Epidermal melanocyte (primary cell): ENCODE data around the gene PCLO.
"Not testable (repeated sequence)": the region's sequence is repeated elsewhere in the genome, so short reads cannot be mapped to it uniquely, and the experiment has no call there.

Experiments used
- DNase-seq: peaks from one replicate; pipeline ENCODE4 v3.0.0; 2011; ENCODE audit warnings: low spot score; ENCODE audit not compliant: insufficient read length

PCLO gene

DNA sequence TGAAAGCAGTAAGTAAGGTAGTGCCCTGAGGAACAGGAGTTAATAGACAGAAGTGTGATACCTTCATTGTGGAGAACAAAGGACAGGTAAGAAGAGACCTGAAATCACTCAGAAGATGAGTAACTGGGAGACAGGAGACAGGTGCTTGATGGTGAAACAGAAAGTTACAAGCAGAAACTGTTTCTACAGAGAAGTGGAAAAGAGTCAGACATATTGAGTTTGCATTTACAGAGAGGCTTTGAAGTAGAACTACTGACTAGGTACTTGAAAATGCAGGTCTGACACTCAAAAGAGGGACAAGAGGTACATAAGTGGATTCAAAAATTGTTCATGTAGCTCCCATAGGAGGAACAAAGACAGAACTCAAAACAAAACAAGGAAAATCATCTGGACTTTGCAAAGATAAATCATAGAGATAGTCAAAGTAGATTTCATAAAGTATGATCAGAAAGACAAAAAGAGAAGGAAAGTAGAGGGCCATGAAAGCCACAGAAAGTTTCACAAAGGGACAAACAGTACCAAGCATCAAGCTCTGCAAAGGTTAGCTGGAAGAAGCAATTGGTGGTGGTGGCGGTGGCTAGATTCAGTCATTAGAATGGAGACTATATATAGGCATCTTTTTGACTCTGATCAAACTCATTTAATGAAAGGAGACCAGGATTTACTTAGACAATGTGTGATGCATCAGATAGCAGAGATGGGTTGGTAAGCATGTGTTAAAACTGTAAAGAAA is 198.4 kb downstream of the PCLO start:
- no peak for DNase-seq

DNA sequence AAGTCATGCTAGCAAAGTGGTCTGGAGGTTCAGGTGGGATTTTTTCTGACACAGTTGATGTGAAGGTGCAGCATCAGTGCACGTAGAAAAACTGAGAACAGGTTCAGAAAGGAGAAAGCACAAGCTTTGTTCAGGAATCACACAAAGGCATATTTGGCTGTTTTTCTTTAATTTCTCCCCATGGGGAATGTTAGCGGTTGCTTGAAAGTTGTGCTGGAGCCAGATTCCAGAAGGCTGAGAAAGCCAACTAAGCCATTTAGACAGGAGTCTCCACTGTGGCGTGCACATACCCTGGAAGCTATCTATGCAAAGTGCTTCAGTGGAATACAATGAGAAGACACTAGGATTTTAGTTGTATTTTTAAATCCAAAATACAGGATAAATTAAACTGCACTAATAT is 201.4 kb downstream of the PCLO start:
- DNase-seq = no peak

DNA sequence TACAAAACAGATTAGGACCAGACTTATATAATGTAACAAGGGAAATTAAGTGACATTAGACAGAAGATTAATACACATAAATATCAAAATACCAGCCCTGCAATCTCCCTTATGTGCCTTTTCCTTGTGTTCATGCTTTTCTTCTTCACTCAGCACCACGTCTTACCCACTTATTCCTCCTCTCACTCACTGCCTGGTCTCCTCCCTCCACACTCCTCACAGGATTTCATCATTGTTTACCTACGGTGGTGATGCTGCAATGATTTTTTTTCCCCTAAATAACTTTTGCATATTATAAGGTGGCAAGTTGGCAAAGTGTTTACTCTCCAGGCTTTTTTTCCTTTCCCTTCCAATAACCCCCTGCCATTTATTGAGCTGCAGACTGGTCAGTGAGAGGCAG is 203.2 kb downstream of the PCLO start:
- DNase-seq = no peak

DNA sequence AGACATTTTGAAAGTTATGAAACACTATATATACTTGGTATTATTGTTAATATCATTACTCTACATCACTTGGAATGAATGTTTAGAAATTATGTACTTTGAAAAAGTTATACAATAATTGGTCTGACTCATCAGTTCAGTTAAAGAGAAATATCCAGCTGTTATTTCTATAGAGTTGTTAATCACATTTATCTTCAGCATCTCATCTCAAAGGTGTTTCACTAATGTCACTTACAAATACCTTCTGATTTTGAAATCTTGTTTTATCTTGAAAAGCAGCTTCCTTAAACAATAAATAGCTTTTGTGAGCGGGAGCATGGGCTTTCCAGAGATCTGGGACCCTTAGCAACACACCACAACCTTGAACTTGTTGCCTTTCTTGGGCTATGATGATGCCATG is 205.2 kb downstream of the PCLO start:
- no peak for DNase-seq

DNA sequence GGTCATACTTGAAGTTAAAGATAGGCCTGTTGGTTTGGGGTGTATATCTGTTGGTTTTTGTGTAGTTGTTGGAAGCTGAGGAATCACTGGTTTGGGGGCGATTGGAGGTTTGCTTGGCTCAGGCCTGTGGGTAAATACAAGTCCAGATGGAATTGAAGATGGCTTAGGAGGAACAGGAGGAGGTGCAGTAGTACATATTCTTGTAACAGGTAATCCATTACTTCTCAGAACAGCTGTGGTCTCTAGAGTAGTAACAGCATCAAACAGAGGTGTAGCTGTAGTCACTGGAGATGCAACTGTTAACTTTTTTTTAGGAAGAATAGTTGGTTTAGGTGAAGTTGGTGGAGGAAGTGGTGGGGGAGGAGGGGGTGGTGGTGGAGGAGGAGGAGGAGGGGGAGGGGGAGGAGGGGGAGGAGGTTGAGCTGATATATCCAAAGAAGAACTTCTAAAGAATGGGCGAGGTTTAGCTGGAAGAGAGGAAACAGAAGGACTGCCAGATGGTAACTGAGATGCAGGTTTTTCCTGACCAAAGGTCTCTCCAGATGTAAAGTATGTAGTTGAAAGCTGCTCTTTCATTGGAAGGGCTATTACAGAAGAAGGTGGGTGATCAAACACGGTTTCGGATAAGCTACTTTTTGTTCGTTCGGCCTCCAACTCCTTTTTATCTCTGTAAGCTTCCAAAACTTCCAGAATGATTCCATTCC is 209.2 kb downstream of the PCLO start:
- DNase-seq = no peak

DNA sequence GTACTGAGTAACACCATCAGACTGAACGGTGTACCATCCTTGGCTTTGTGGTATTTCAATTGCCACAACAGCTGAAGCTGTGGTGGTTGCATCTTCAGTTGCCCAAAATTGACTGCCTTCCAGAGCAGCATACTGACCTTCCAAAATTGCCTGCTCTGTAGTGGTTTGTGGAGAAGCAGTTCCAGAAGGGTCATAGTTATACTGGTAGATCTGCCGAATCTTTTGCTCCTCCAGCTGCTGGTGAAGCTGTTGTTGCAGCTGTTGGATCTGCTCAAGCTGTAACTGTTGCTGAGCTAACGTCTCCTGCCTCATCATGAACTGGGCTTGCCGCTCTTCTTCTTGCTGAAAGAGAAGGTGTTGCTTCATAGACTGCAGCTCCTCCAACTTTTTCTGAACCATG is 212.2 kb downstream of the PCLO start:
- no peak for DNase-seq

DNA sequence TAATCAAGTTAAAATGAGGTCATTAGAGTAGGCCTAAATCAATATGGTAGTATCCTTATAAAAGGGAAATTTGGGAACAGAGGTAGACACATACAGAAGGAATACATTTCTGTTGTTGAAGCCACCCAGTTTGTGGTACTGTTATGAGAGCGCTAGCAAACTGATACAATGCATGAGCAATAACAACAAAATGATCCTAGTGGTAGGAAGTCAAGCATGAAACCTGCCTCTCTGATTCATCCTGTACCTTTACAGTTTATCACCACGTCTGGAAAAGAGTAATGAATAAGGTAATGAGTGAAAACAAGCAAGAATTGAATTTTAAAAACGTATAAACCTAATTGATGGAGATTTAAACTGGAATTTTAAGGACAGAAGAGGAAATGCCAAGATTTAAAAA is 217.2 kb downstream of the PCLO start:
- DNase-seq = no peak

DNA sequence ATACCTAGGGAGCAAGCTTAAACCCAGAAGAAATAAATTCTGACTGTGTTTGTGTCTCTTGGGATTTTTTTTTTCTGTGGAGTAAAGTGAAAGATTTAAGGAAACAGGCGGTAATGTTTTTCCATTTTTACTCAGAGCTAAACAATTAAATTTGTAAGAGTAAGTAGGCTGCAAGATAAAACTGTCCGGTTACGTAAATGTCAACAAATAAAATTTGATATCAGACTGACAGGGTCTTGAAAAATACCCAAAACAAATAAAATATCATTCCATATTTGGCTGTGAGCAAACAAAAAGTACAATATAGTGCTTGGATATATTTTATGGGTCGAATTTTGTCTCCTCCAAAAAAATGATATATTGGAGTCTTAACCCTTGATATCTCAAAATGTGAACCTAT is 217.6 kb downstream of the PCLO start:
- no peak for DNase-seq

DNA sequence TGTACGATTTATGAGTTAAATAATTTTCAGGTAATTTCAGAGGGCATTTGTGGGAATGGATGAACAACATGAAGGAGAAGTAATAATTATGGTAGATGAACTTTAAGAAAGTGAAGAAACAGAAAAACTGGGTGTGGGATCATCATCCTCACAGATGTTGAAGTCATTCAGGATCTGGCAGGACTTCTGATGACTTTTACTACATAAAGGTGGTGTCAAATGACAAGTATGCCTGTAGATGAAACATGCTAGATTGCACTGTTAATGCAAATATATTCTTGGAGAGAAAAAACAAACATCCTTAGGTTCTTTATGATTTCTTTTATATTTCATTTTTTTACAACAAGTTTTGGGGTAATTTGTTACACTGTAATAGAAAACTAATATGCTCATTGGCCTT is 230.2 kb downstream of the PCLO start:
- no peak for DNase-seq

DNA sequence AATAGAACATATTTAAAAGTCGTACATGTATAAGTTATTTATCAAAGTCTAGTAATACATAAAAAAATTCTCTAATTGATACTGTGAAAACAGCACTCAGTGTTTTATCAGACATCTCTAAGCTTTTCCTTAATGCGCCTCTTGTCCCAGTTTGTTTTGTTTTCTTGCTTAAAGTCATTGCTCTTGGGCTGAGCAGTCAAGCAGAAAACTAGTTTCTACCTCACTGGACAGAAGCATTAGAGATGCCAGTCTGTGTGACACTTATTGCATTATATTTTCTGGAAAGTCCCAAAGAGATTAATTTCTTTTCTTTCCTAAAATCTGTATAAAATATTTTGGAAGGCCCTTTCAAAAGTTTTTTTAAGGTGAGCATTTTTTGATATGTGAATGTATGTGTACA is 236.2 kb downstream of the PCLO start:
- DNase-seq = no peak

DNA sequence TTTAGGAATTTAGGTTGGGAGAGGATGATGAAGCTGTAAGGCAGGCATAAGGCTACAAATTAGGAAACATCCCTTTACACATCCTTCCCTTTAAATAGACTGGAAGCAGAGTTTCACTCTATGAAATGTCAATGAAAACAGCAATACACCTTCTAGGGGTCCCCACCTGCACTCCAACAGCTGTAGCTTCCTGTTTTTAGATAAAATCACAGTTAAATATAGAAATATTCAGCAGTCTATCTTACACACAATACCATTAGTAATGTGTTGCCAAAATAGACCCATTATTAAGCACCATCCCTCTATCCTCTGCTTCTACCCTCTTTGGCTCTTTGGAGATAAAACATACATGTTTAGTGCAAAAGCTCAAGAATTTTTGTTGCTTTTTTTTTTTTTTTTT is 237.4 kb downstream of the PCLO start:
- no peak for DNase-seq

DNA sequence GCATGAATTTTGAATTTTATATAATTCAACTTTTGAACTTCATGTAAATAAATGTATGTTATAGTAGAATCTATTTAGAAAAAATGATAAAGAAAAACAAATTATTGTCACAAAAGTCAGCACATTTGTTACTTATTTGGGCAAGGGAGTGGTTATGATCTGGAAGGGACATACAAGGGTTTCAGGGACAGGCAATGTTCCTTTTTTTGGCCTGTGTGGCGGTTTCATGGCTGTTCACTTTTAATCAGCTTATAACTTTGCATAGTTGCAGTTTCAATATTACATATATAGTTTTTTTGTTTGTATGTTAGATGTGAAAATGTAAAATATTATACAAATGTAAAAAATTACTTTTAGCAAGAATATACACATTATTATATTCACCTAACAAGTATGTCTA is 256.2 kb downstream of the PCLO start:
- no peak for DNase-seq

DNA sequence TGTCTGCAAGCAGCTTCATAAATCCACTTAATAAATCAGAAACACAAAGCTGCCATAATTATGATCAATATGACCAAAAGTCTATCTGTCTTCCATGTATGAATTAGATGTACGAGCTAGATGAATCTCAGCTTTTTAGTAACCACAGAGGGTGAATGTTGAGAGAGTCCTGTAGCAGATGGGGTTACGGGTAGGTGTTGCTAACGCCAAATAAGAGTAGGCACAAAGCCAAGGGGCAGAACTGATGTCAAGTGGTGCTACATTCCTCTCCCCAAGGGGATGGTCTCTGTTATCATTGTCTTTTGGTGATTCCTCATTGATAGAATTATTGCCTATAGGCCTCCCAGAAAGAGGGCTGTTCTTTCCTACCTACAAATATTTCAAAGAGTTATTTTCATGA is 257.8 kb downstream of the PCLO start:
- DNase-seq = no peak

DNA sequence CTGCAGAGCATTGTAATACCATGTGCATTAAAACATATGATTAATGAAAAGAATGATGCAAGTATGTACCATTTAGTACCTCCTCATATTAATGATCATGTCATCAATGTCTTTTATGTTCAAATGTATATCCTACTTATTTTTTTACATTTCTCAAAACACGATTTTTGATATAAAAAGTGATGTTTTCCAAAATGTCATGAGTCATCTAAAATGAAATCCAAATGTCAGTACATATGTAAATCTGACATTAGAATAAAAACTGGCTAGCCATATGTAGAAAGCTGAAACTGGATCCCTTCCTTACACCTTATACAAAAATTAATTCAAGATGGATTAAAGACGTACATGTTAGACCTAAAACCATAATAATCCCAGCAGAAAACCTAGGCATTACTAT is 261.6 kb downstream of the PCLO start:
- DNase-seq = not testable (repeated sequence)

DNA sequence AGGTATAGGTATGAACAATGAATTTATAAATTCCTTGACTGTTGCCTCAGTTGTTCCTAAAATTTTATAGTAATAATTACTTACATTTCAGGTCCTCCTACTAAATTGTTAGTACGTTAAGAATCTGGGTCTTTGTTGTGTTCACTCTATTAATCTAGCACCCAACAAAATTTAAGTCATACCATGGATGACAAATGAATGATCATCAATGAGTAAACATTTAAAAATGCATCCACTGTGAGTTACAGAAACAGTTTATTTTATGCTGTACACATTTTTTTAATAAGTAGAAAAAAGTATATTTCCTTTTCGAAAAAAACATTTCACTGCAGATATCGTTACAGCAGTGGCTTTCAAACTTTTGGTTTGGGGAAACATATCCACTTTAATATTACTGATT is 265.2 kb downstream of the PCLO start:
- no peak for DNase-seq

DNA sequence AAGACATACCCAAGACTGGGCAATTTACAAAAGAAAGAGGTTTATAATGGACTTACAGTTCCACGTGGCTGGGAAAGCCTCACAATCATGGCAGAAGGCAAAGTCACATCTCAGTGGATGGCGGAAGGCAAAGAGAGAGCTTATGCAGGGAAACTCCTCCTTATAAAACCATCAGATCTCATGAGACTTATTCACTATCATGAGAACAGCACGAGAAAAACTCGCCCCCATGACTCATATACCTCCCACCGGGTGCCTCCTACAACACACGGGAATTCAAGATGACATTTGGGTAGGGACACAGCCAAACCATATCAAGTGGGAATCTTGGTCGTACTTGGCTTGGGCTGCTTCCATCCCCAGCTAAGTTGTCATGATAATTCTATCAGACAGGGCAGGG is 268.3 kb downstream of the PCLO start:
- DNase-seq = not testable (repeated sequence)

DNA sequence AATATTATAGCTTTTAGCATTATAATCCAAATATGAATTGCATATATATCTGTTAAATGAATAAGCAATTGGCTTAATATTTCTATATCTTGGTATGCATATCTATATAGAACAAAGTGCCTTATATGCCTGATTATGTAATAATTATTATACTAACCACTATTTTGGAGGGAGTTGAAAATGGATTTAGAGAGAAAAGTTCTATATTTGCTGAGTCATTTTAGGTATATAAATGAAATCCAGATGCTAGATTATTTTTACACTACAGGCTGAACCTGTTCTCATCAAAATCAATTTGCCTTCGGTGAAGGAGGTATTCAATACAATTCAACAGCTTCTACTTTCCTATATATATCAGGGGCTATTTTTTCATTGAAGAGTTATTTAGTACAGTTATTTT is 276.4 kb downstream of the PCLO start:
- DNase-seq = no peak

DNA sequence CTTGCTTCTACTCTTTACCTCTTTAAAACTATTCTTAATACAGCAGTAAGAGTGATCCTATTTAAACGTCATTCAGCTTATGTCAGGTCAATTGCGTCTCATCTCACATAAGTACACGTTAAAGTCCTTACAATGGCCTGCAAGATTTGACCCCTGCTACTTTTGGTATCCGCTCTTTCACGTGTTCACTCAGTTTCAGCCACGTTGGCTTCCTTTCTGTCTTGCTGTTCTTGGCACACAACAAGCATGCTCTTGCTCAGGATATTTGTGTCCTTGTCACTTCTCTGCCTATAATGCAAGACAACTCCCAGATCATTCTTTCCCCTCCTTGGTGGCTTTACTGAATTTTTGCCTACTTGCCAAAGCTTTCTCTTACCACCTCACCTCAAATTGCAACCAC is 296.8 kb downstream of the PCLO start:
- no peak for DNase-seq

DNA sequence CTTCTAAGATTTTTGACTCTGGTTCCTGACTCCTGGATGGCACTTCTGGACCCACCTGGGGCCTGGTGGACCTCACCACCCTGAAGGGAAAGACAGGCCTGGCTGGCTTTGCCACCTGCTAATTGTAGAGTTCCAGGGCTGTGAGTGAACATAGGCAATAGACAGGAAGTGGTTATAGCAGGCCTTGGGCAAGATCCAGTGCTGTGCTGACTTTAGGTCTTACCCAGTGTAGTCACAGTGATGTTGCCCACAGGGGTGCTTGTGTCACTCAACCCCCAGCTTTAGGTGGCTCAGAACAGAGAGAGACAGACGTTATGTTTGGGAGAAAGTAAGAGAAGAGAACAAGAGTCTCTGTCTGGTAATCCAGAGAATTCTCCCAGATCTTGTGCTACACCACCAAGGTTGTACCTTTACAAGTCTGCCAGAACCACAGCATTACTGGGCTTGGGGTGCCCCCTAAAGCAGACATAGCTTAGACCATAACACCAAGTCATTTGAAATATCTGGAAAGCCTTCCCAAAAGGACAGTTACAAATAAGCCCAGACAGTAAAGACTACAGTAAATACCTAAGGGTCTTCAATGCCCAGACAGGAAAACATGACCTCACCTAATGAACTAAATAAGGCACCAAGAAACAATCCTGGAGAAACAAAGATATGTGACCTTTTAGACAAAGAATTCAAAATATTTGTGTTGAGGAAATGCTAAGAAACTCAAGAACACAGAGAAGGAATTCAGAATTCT is 303.4 kb downstream of the PCLO start:
- DNase-seq = no peak

DNA sequence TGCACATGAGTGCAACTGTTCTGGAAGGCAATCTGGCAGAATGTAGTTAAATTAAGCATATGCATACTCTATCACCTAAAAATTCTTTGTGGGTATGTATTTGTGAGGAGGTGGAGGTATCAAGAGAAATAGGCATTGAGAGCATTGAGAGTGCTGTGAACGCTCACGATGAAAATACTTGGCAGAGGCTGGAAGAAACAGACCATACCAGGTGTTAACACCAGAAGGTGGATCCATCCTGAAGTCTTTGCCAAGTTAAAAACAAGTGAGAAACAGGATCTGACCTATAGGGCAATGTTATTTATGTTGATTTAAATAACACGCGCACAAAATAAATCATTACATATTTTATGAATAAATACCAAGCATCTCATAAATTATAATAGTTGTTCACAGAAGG is 311.6 kb downstream of the PCLO start:
- no peak for DNase-seq

DNA sequence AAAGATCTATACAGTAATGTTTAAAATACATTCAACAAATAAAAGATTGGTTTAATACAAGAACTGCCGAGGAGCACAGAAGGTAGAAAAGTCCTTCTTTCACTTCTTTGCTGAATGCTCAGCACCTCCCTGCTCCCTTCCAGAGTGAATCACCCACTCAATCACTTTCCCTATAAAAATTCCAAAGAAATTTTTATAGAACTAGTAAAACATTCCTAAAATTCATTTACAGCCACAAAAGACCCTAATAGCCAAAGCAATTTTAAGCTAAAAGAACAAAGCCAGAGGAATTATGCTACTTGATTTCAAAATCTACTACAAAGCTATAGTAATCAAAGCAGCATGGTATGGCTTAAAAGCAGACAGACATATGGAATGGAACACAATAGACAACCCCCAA is 320.9 kb downstream of the PCLO start:
- DNase-seq = no peak

DNA sequence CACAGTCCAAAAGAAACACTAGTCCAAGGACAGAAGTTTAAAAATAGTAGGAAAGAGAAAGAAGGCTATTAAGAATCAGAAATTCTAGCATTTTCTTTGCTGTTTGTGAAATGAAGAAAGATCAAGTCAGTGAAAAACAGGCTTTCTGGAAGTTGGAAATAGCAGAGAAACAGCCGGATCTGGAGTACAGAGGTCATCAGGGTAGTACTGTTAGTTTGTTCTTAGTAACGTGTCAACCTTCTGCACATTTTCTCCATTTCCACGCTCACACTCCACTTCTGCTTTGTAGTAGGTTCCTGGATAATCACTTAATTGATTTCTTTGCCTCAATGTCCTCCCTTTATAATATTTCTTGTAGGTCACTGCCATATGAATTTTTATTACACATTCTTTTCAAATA is 322.6 kb downstream of the PCLO start:
- no peak for DNase-seq

DNA sequence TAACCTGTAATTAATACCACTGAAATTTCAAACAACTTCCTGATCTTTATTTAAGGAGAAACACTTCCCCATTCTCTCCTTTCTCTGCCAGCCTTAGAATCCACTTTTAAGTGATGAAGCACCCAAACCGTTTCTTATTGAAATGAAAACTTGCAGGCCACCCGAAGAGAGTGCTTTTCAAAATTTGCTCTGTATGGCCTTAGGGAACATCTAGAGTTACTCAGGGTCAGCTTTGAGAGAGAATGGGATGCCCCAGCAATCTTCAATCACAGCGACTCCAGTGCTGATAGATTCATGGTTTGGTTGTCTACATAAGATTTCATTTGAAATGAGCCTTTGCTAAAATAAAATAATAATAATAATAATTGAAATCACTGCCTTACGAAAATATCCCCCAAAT is 323.1 kb downstream of the PCLO start:
- no peak for DNase-seq
